GM19372 (cell line): ENCODE results near the gene PDE4B.
"Not testable (repeated sequence)": the region's sequence is repeated elsewhere in the genome, so short reads cannot be mapped to it uniquely, and the experiment has no call there.

Source experiments
- ATAC-seq: cut with Tn5 transposase; IDR thresholded peaks from one replicate; pipeline ENCODE4 v1.9.1; 2021; ENCODE audit warnings: mild to moderate bottlenecking, low read depth, moderate library complexity; ENCODE audit not compliant: unreplicated experiment

Gene PDE4B

GRCh38 chr1:66296370-66296769, 503.7 kb downstream of the PDE4B start:
- no peak for ATAC-seq

GRCh38 chr1:66296951-66297350, 504.3 kb downstream of the PDE4B start:
- no peak for ATAC-seq

GRCh38 chr1:66298464-66298863, 505.8 kb downstream of the PDE4B start:
- no peak for ATAC-seq

- ATAC-seq: no peak
Observed at GRCh38 chr1:66300280-66300971, 507.7 kb downstream of the PDE4B start.

- peak; percentile 83 for ATAC-seq
Observed at GRCh38 chr1:66300972-66301451, 508.3 kb downstream of the PDE4B start.

GRCh38 chr1:66302184-66302742, 509.6 kb downstream of the PDE4B start:
- no peak for ATAC-seq

GRCh38 chr1:66302815-66303214, 510.1 kb downstream of the PDE4B start:
- ATAC-seq: no peak

- no peak for ATAC-seq
Observed at GRCh38 chr1:66303646-66304045, 511.0 kb downstream of the PDE4B start.

GRCh38 chr1:66304128-66304527, 511.4 kb downstream of the PDE4B start:
- no peak for ATAC-seq

GRCh38 chr1:66305927-66306326, 513.2 kb downstream of the PDE4B start:
- ATAC-seq: no peak

- ATAC-seq: no peak
Observed at GRCh38 chr1:66309006-66309741, 516.5 kb downstream of the PDE4B start.

GRCh38 chr1:66311092-66311491, 518.4 kb downstream of the PDE4B start:
- no peak for ATAC-seq

- ATAC-seq: no peak
Observed at GRCh38 chr1:66311628-66312027, 518.9 kb downstream of the PDE4B start.

- ATAC-seq: no peak
Observed at GRCh38 chr1:66312271-66312990, 519.7 kb downstream of the PDE4B start.

- ATAC-seq: no peak
Observed at GRCh38 chr1:66313429-66313828, 520.7 kb downstream of the PDE4B start.

- ATAC-seq: no peak
Observed at GRCh38 chr1:66315671-66316070, 523.0 kb downstream of the PDE4B start.

GRCh38 chr1:66316464-66317247, 524.0 kb downstream of the PDE4B start:
- no peak for ATAC-seq

- no peak for ATAC-seq
Observed at GRCh38 chr1:66317248-66317515, 524.5 kb downstream of the PDE4B start.

- no peak for ATAC-seq
Observed at GRCh38 chr1:66320231-66320630, 527.5 kb downstream of the PDE4B start.

GRCh38 chr1:66322462-66322861, 529.8 kb downstream of the PDE4B start:
- ATAC-seq: not testable (repeated sequence)
